Stimulated activated naive CD8-positive, alpha-beta T cell treated with anti-CD3 and anti-CD28 coated beads, Interleukin-15, Interleukin-2, amounts not matched to agents 100 U/mL and 50 U/mL, for 24 hours (primary cell): ENCODE results near the gene MUC5AC.
A peak's percentile ranks its signal among the peaks of the same experiment; 100 is the strongest.
"Not testable (repeated sequence)": the region's sequence is repeated elsewhere in the genome, so short reads cannot be mapped to it uniquely, and the experiment has no call there.

Experiments
- ATAC-seq: fragments of 150-1000 bp; cut with Tn5 transposase; one replicate; pipeline ENCODE4 v1.10.0; 2021
- DNase-seq: peaks from one replicate; pipeline ENCODE4 v3.0.0; 2021

MUC5AC gene

GRCh38 chr11:1162491-1163311, 4.9 kb downstream of the MUC5AC start:
- ATAC-seq (no peak), DNase-seq (no peak)

- no peak for ATAC-seq
- no peak for DNase-seq
Measured at GRCh38 chr11:1163321-1163910, 5.7 kb downstream of the MUC5AC start.

GRCh38 chr11:1163911-1164735, 6.4 kb downstream of the MUC5AC start:
- DNase-seq = no peak

GRCh38 chr11:1164779-1165255, 7.1 kb downstream of the MUC5AC start:
- ATAC-seq = not testable (repeated sequence)

More at GRCh38 chr11:1163911-1164735, 6.4 kb downstream of the MUC5AC start:
- no peak for ATAC-seq

GRCh38 chr11:1165256-1166041, 7.7 kb downstream of the MUC5AC start:
- no peak for ATAC-seq
- DNase-seq = no peak

More at GRCh38 chr11:1164779-1165255, 7.1 kb downstream of the MUC5AC start:
- DNase-seq = not testable (repeated sequence)

GRCh38 chr11:1167256-1167655, 9.5 kb downstream of the MUC5AC start:
- no peak for DNase-seq
- ATAC-seq = peak; percentile 11

- ATAC-seq = no peak
Measured at GRCh38 chr11:1167751-1168231, 10.0 kb downstream of the MUC5AC start.

GRCh38 chr11:1168256-1168655, 10.5 kb downstream of the MUC5AC start:
- ATAC-seq (no peak), DNase-seq (no peak)

More at GRCh38 chr11:1167751-1168231, 10.0 kb downstream of the MUC5AC start:
- no peak for DNase-seq

GRCh38 chr11:1168721-1169161, 11.0 kb downstream of the MUC5AC start:
- DNase-seq (no peak), ATAC-seq (no peak)

GRCh38 chr11:1171223-1171984, 13.7 kb downstream of the MUC5AC start:
- no peak for ATAC-seq
- DNase-seq = no peak

GRCh38 chr11:1171985-1172728, 14.4 kb downstream of the MUC5AC start:
- DNase-seq (no peak), ATAC-seq (no peak)

- no peak for DNase-seq
- ATAC-seq = no peak
Measured at GRCh38 chr11:1172729-1173117, 15.0 kb downstream of the MUC5AC start.

GRCh38 chr11:1173396-1173795, 15.6 kb downstream of the MUC5AC start:
- ATAC-seq, DNase-seq: not testable (repeated sequence)

- no peak for ATAC-seq
- DNase-seq = no peak
Measured at GRCh38 chr11:1174441-1175370, 17.0 kb downstream of the MUC5AC start.

GRCh38 chr11:1175461-1176223, 17.9 kb downstream of the MUC5AC start:
- DNase-seq (no peak), ATAC-seq (no peak)

- ATAC-seq (no peak), DNase-seq (no peak)
Measured at GRCh38 chr11:1176224-1177019, 18.7 kb downstream of the MUC5AC start.
